ENCODE data around the gene C5orf63.

GRCh38 chr5:127083711-127084110, 10.4 kb upstream of the C5orf63 start:
- TF ChIP-seq CTCF (IDR thresholded peaks at IDR 0.05) (no peak), POLR2A (IDR thresholded peaks at IDR 0.05) (no peak)

Measured in right lobe of liver (tissue), 4 donors.